22Rv1 (cell line): ENCODE results near the gene APOBEC3G.

ENCODE experiments used
- CTCF ChIP-seq: fragments of 450-650 bp; IDR thresholded peaks from 2 replicates; pipeline ENCODE4 v1.5.1; 2017; ENCODE audit warnings: mild to moderate bottlenecking
- ZFX ChIP-seq: fragments of 450-650 bp; IDR thresholded peaks from 2 replicates; pipeline ENCODE4 v1.6.1; 2017; ENCODE audit warnings: antibody characterized with exemption, borderline replicate concordance

GRCh38 chr22:39109361-39109760, 32.3 kb downstream of the APOBEC3G start:
- TF ChIP-seq CTCF: no peak
- no peak for TF ChIP-seq ZFX
